HG02588 (cell line): ENCODE results near the gene METTL15.
"Not testable (repeated sequence)": the region's sequence is repeated elsewhere in the genome, so short reads cannot be mapped to it uniquely, and the experiment has no call there.

Experiments used
- ATAC-seq: cut with Tn5 transposase; IDR thresholded peaks from one replicate; pipeline ENCODE4 v1.9.1; 2021; ENCODE audit warnings: mild to moderate bottlenecking, moderate library complexity; ENCODE audit not compliant: unreplicated experiment

METTL15 gene, protein sequence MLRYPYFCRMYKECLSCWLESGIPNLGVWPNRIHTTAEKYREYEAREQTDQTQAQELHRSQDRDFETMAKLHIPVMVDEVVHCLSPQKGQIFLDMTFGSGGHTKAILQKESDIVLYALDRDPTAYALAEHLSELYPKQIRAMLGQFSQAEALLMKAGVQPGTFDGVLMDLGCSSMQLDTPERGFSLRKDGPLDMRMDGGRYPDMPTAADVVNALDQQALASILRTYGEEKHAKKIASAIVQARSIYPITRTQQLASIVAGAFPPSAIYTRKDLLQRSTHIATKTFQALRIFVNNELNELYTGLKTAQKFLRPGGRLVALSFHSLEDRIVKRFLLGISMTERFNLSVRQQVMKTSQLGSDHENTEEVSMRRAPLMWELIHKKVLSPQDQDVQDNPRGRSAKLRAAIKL

GRCh38 chr11:28107750-28108618 is at the start of gene METTL15, which contains the start of gene KIF18A:
Gene METTL15, plus strand, starts transcription at chr11:28108388. Its CDS starts 4,947 bp downstream, at chr11:28113335.
Gene KIF18A, minus strand, starts transcription at chr11:28108156. Its CDS starts 10,209 bp downstream, at chr11:28097947.
- ATAC-seq, result peak; percentile 95

DNA sequence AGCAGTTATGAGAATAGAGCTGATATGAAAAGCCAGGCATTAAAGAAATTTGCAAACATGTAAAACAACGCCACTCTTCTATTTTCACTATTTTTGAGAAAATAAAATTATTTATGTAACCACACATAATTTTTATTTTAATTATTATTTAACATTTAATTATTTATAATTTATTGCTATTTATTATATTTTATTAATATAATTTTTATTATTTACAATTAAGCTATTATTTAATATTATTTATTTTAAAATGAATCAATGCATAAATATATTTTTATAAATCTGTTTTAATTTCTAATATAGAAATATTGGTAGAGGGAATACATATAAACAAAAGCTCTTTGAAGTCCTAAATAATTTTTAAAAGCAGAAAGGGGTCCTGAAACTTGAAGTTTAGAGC is 36.9 kb upstream of the METTL15 start:
- no peak for ATAC-seq

DNA sequence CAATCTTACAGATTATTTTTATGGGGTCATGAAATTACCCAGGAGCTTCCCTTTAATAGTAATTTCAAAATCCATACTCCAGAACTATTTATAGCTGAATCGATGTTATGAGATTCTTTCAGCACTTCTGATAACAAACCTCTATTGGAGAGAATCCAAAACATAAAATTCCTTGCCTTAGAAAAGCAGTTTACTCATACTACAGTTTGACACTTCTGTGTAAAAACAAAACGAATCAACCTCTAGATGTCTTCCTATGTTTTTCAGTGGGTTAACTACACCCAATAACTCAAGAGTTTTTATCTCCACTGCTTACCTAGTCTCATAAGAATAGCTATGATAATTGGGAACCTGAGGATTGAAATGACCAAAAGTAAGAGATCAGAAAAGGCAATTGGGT is 35.9 kb upstream of the METTL15 start:
- ATAC-seq, result no peak

- ATAC-seq, result no peak
Observed at GRCh38 chr11:28077521-28077920, 30.7 kb upstream of the METTL15 start.

DNA sequence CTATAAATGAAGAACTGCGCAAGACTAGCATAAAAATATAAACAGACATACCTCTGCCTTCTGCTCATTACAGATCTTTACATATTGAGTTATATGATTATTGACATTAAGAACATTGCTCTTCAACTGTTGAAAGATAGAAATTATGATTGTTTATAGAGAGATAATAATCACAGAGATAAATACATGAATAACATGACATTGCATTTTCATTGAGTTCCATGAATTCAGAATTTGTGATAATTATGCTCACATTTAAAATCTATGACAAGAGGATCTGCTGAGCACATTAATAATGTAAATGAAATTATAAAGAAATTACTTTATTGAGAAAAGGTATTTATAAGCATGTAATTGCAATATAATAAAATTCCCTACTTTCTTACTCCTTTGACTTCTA is 25.1 kb upstream of the METTL15 start:
- no peak for ATAC-seq

- no peak for ATAC-seq
Observed at GRCh38 chr11:28086569-28086968, 21.6 kb upstream of the METTL15 start.

DNA sequence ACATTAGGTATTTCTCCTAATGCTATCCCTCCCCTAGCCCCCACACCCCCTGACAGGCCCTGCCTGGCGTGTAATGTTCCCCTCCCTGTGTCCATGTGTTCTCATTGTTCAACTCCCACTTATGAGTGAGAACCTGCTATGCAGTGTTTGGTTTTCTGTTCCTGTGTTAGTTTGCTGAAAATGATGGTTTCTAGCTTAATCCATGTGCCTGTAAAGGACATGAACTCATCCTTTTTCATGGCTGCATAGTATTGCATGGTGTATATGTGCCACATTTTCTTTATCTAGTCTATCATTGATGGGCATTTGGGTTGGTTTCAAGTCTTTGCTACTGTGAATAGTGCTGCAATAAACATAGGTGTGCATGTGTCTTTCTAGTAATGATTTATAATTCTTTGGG is 21.0 kb upstream of the METTL15 start:
- not testable (repeated sequence) for ATAC-seq

DNA sequence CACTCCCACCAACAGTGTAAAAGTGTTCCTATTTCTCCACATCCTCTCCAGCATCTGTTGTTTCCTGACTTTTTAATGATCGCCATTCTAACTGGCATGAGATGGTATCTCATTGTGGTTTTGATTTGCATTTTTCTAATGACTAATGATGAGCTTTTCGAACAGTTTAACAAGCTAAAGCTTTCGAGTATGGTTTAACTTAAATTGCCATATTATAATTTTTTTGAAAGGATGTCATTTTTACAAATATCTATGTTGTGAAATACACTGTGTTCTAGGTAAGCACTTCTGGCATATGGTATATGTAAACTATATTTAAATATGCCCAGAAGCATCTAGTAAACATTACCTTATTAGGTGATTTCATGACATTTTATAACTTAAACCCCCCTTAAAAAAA is 20.5 kb upstream of the METTL15 start:
- ATAC-seq, result not testable (repeated sequence)

DNA sequence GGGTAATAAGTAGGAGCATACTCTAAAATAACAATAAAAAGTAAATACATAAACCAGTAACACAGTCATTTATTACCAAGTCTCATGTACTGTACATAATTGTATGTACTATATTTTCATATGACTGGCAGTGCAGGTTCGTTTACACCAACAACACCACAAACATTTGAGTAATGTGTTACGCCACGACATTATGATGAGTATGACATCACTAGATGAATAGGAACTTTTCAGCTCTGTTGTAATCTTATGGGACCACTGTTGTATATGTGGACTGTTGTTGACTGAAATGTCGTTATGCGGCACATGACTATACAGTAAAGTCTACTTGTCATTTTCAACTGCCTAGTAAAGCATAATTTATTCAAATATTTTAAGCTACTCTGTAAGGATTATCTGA is 18.8 kb upstream of the METTL15 start:
- ATAC-seq, result no peak

DNA sequence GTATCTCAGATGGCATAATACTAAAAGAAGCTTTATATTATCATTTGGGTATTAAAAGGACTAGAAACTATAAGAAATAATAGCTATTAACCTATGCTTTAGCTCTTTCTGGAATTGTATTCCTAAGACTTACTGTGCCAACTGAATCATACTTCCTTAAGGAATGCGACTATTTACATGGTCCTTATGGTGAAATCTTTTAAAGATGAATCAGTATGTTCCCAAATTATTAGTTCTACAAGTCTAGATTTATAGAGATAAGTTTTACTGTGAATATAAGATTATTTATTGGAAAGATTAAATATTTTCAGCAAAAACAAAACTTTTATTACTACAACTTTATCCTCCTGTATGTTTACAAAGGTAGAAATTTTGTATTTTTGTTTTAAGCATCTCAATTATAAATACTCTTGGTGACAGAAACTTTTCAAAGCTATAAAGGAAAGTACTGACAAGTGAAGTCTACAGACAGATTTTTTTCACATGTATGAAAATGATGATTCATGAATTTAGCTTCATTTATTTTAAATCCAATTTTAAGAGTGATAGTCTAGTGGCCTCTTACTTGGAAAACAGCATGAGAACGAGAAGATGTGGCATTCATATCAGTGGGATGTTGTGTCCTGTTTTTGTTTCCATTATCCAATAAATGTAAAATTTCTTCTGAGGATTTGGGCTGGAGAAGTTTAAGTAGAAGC is 18.0 kb upstream of the METTL15 start:
- no peak for ATAC-seq

- ATAC-seq, result no peak
Observed at GRCh38 chr11:28092786-28093185, 15.4 kb upstream of the METTL15 start.

GRCh38 chr11:28098257-28098656 is 9.9 kb upstream of the METTL15 start:
- ATAC-seq, result no peak

- ATAC-seq, result no peak
Observed at GRCh38 chr11:28099715-28100114, 8.5 kb upstream of the METTL15 start.

GRCh38 chr11:28100665-28101064 is 7.5 kb upstream of the METTL15 start:
- ATAC-seq, result no peak

- not testable (repeated sequence) for ATAC-seq
Observed at GRCh38 chr11:28102300-28102699, 5.9 kb upstream of the METTL15 start.

DNA sequence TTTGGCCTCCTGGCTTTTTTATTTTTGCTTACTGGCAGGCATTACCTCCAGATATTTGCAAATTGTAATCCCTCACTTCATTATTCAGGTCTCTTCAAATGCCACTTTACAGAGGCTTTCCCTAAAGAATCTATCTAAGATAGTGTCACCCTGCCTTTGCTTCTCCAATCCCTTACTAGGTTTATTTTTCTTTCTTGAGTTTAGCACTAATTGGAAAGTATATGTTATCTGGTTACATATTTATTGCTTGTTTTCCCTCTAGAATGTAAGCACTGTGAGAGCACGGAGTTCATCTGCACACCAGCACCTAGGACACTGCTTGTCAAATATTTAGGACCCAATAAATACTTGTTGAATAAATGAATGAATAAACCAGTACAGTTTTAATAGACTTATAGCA is 3.8 kb upstream of the METTL15 start:
- ATAC-seq, result no peak

DNA sequence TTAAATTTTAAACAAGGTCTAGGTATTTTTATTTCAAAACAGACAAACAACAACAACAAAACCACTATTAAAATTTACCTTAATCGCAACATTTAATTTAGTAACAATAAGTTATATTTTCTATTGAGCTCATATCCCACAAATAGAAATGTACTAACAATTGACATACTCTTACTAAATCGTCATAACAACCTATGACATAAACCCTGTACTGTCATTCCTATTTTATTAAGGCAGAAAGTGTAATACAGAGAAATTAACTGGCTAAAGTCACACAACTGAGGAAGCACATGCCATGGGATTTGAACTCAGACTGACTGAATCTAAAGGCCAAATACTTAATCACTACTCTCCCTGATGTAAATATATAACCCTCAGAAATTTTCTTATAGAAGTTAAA is 3.2 kb upstream of the METTL15 start:
- ATAC-seq, result no peak

GRCh38 chr11:28105869-28106268 is 2.3 kb upstream of the METTL15 start:
- no peak for ATAC-seq

- ATAC-seq, result no peak
Observed at GRCh38 chr11:28106353-28107043, 1.7 kb upstream of the METTL15 start.

- no peak for ATAC-seq
Observed at GRCh38 chr11:28107191-28107749, 918 bp upstream of the METTL15 start.
